Suprapubic skin (tissue), 4 donors: ENCODE data around the gene WWOX. TPM values are rescaled to one million over a fixed set of nuclear protein-coding genes. Genes with fewer than 3 reads are reported as not detected.

Experiments
- DNase-seq, 2 donors: peaks; one replicate each; pipeline ENCODE4 v3.0.0-alpha.2; 2019; ENCODE audit warnings: low spot score in 2 of 2
- H3K27ac ChIP-seq: fragments of 200-600 bp; sonication (generic); one replicate; pipeline ENCODE4 v1.5.1; 2019
- H3K27me3 ChIP-seq: fragments of 200-600 bp; sonication (generic); one replicate; pipeline ENCODE4 v1.5.1; 2019
- H3K36me3 ChIP-seq: fragments of 200-600 bp; sonication (generic); one replicate; pipeline ENCODE4 v1.5.1; 2019
- H3K4me1 ChIP-seq: fragments of 200-600 bp; sonication (generic); one replicate; pipeline ENCODE4 v1.5.1; 2019
- H3K4me3 ChIP-seq: fragments of 200-600 bp; sonication (generic); one replicate; pipeline ENCODE4 v1.5.1; 2019; ENCODE audit warnings: mild to moderate bottlenecking
- H3K9me3 ChIP-seq: fragments of 200-600 bp; sonication (generic); one replicate; pipeline ENCODE4 v1.5.1; 2019
- CTCF ChIP-seq, 2 donors: fragments of 200-600 bp in 1 of 2; fragments of 450-650 bp in 1 of 2; sonication (generic) in 1 of 2; IDR thresholded peaks; one replicate each; pipeline ENCODE4 v1.5.1; 2016 to 2019; ENCODE audit warnings: antibody characterized with exemption in 2 of 2, mild to moderate bottlenecking in 1 of 2, moderate library complexity in 1 of 2
- EP300 ChIP-seq: sonication (generic); formaldehyde crosslinking; IDR thresholded peaks from one replicate; pipeline ENCODE4 v1.6.1; 2017; ENCODE audit warnings: antibody characterized with exemption
- POLR2A ChIP-seq, 2 donors: fragments of 450-650 bp; IDR thresholded peaks; one replicate each; pipeline ENCODE4 v1.6.1; 2017; ENCODE audit warnings: antibody characterized with exemption in 2 of 2, mild to moderate bottlenecking in 2 of 2, moderate library complexity in 2 of 2
- POLR2AphosphoS5 ChIP-seq, 3 donors: sonication (generic); formaldehyde crosslinking; IDR thresholded peaks; one replicate each; pipeline ENCODE4 v1.6.1; 2017; ENCODE audit warnings: antibody characterized with exemption in 3 of 3
- WGBS: methylation state at CpG from one replicate; pipeline ENCODE4 v1.1.5; 2018; 5-methylcytosine and 5-hydroxymethylcytosine counted together
- total RNA-seq, 4 donors: library from RNA; depleted of rRNA; stranded (reverse); fragments of >200 nt; gene quantifications; one replicate each; pipeline ENCODE4 v1.1.0, GENCODE V29; 2016

Gene WWOX
- total RNA-seq, 4 donors from 2014 or later: 29.6 to 104 (median 47.3) TPM

- Histone ChIP-seq H3K27me3 (no peaks in the 10 kb centered on the region), H3K9me3 (no peaks in the 10 kb centered on the region), H3K27ac (no peak overlapping the region), H3K36me3 (no peaks in the 10 kb centered on the region), H3K4me1 (peaks cover 2% of the 10 kb centered on the region), H3K4me3 (no peak overlapping the region)
- TF ChIP-seq POLR2AphosphoS5 (IDR thresholded peaks at IDR 0.05): no peak
- TF ChIP-seq EP300: no peak
- TF ChIP-seq POLR2A (IDR thresholded peaks at IDR 0.05): no peak
- no peak for TF ChIP-seq CTCF (IDR thresholded peaks at IDR 0.05)
- no peak for DNase-seq
- WGBS: 59% methylated on average over 12 of the region's 13 CpGs
Observed at GRCh38 chr16:78184238-78185183, 85.1 kb downstream of the WWOX start.

- H3K4me1 ChIP-seq: peaks cover under 1% of the 10 kb centered on the region
- no peaks in the 10 kb centered on the region for H3K36me3 ChIP-seq
- no peak overlapping the region for H3K4me3 ChIP-seq
- no peak overlapping the region for H3K27ac ChIP-seq
- H3K27me3 ChIP-seq: no peaks in the 10 kb centered on the region
- TF ChIP-seq POLR2A (IDR thresholded peaks at IDR 0.05) (no peak), CTCF (IDR thresholded peaks at IDR 0.05) (no peak), EP300 (no peak), POLR2AphosphoS5 (IDR thresholded peaks at IDR 0.05) (no peak)
- no peak for DNase-seq
- no peaks in the 10 kb centered on the region for H3K9me3 ChIP-seq
- WGBS: 91% methylated on average over 7 of the region's 7 CpGs
Observed at GRCh38 chr16:78189121-78189520, 89.7 kb downstream of the WWOX start.

GRCh38 chr16:78192734-78193488 is 93.5 kb downstream of the WWOX start:
- Histone ChIP-seq H3K36me3 (no peaks in the 10 kb centered on the region), H3K27ac (no peak overlapping the region), H3K9me3 (no peaks in the 10 kb centered on the region), H3K27me3 (no peaks in the 10 kb centered on the region), H3K4me3 (no peak overlapping the region), H3K4me1 (no peaks in the 10 kb centered on the region)
- 88% methylated on average over 9 of the region's 9 CpGs for WGBS
- TF ChIP-seq EP300 (no peak), POLR2AphosphoS5 (IDR thresholded peaks at IDR 0.05) (no peak), CTCF (IDR thresholded peaks at IDR 0.05) (no peak), POLR2A (IDR thresholded peaks at IDR 0.05) (no peak)
- no peak for DNase-seq

- H3K27me3 ChIP-seq: no peaks in the 10 kb centered on the region
- H3K4me1 ChIP-seq: no peaks in the 10 kb centered on the region
- WGBS: 96% methylated on average over 3 of the region's 3 CpGs
- no peak overlapping the region for H3K4me3 ChIP-seq
- DNase-seq: no peak
- H3K36me3 ChIP-seq: no peaks in the 10 kb centered on the region
- H3K27ac ChIP-seq: no peak overlapping the region
- TF ChIP-seq CTCF (IDR thresholded peaks at IDR 0.05) (no peak), POLR2A (IDR thresholded peaks at IDR 0.05) (no peak), EP300 (no peak), POLR2AphosphoS5 (IDR thresholded peaks at IDR 0.05) (no peak)
- no peaks in the 10 kb centered on the region for H3K9me3 ChIP-seq
Observed at GRCh38 chr16:78194948-78195347, 95.5 kb downstream of the WWOX start.

- H3K27me3 ChIP-seq: no peaks in the 10 kb centered on the region
- H3K36me3 ChIP-seq: no peaks in the 10 kb centered on the region
- H3K4me3 ChIP-seq: no peak overlapping the region
- TF ChIP-seq POLR2AphosphoS5 (IDR thresholded peaks at IDR 0.05) (no peak), POLR2A (IDR thresholded peaks at IDR 0.05) (no peak), EP300 (no peak), CTCF (IDR thresholded peaks at IDR 0.05) (no peak)
- H3K9me3 ChIP-seq: no peaks in the 10 kb centered on the region
- 65% methylated on average over 4 of the region's 4 CpGs for WGBS
- H3K27ac ChIP-seq: no peak overlapping the region
- no peaks in the 10 kb centered on the region for H3K4me1 ChIP-seq
- DNase-seq: no peak
Observed at GRCh38 chr16:78195797-78196196, 96.3 kb downstream of the WWOX start.
